Natural killer cell (primary cell): ENCODE measurements around the gene GYG1. TPM values are rescaled to one million over a fixed set of nuclear protein-coding genes. Genes with fewer than 3 reads are reported as not detected.

Experiments used
- ATAC-seq, 3 donors: fragments of 150-1000 bp in 2 of 3; fragments of 200-7000 bp in 1 of 3; cut with Tn5 transposase; 1 replicate in 1 of 3; 2 replicates in 2 of 3; pipeline ENCODE4 v1.10.0; 2021; ENCODE audit warnings: mild to moderate bottlenecking in 2 of 3, moderate library complexity in 2 of 3
- DNase-seq, 2 donors: peaks; one replicate each; pipeline versions ENCODE4 v3.0.0 to v3.0.0-alpha.2; 2013 to 2021; ENCODE audit warnings: mixed read lengths in 1 of 2
- H3K27ac ChIP-seq: one replicate; pipeline ENCODE4 v1.5.1; 2013; ENCODE audit warnings: mild to moderate bottlenecking, low read length
- H3K27me3 ChIP-seq: one replicate; pipeline ENCODE4 v1.6.1; 2013; ENCODE audit warnings: low read length; ENCODE audit not compliant: control insufficient read depth, insufficient read depth
- H3K36me3 ChIP-seq: one replicate; pipeline ENCODE4 v1.6.1; 2013; ENCODE audit warnings: low read length; ENCODE audit not compliant: control insufficient read depth, insufficient read depth
- H3K4me1 ChIP-seq: one replicate; pipeline ENCODE4 v1.6.1; 2013; ENCODE audit warnings: low read length; ENCODE audit not compliant: control insufficient read depth, insufficient read depth
- H3K4me3 ChIP-seq: one replicate; pipeline ENCODE4 v1.5.1; 2013; ENCODE audit warnings: low read length
- H3K9me3 ChIP-seq: one replicate; pipeline ENCODE4 v1.6.1; 2013; ENCODE audit warnings: low read length; ENCODE audit not compliant: control insufficient read depth, insufficient read depth
- H3K27ac Mint-ChIP-seq, 2 donors: one replicate each; pipeline ENCODE4 v1.8.0; 2022; ENCODE audit warnings: mild to moderate bottlenecking in 2 of 2, mixed read lengths in 2 of 2, moderate library complexity in 1 of 2
- H3K27me3 Mint-ChIP-seq, 2 donors: one replicate each; pipeline ENCODE4 v1.8.0; 2022; ENCODE audit warnings: low read depth in 2 of 2, mixed read lengths in 2 of 2
- H3K36me3 Mint-ChIP-seq: one replicate; pipeline ENCODE4 v1.8.0; 2022; ENCODE audit warnings: mixed read lengths
- H3K4me1 Mint-ChIP-seq, 2 donors: one replicate each; pipeline ENCODE4 v1.8.0; 2022; ENCODE audit warnings: mixed read lengths in 2 of 2
- H3K4me3 Mint-ChIP-seq: one replicate; pipeline ENCODE4 v1.8.0; 2022; ENCODE audit warnings: mild to moderate bottlenecking, moderate library complexity, mixed read lengths
- H3K9me3 Mint-ChIP-seq, 2 donors: one replicate each; pipeline ENCODE4 v1.8.0; 2022; ENCODE audit warnings: mixed read lengths in 2 of 2
- CTCF ChIP-seq: fragments of 200-600 bp; IDR thresholded peaks from one replicate; pipeline ENCODE4 v1.8.0; 2022; ENCODE audit warnings: antibody characterized with exemption
- WGBS: methylation state at CpG from one replicate; pipeline ENCODE4 v1.1.7; 2013; ENCODE audit warnings: missing lambda C conversion rate; ENCODE audit not compliant: insufficient coverage; 5-methylcytosine and 5-hydroxymethylcytosine counted together
- intact Hi-C: fragments of 100-400 bp; cut with micrococcal nuclease; formaldehyde crosslinking; loops from one replicate; pipeline ENCODE4 v1.14.2; 2022
- total RNA-seq, 4 donors: library from RNA; stranded (reverse); fragments of 120-200 nt in 1 of 4; gene quantifications; one replicate each; pipeline versions ENCODE4 v1.2.3 to v1.2.4, GENCODE V29; 2013 to 2022

GYG1 gene
- total RNA-seq, 3 donors from 2014 or later (not counting 1 experiment from before 2014, with no cell fraction given): 46.6 to 56.5 (median 49.6) TPM

GRCh38 chr3:148948913-148949657 is 42.3 kb upstream of the GYG1 start:
- intact Hi-C loops: no loop called here
- Histone ChIP-seq H3K27me3 (no peaks in the 10 kb centered on the region), H3K4me1 (no peaks in the 10 kb centered on the region), H3K36me3 (no peaks in the 10 kb centered on the region), H3K27ac (no peak overlapping the region), H3K4me3 (no peak overlapping the region), H3K9me3 (no peaks in the 10 kb centered on the region)
- no peak for ATAC-seq
- no peaks in the 10 kb centered on the region for H3K36me3 Mint-ChIP-seq
- H3K27ac Mint-ChIP-seq: no peak overlapping the region
- H3K27me3 Mint-ChIP-seq: no peaks in the 10 kb centered on the region
- TF ChIP-seq CTCF: no peak
- H3K9me3 Mint-ChIP-seq: no peaks in the 10 kb centered on the region
- no peak overlapping the region for H3K4me3 Mint-ChIP-seq
- no peaks in the 10 kb centered on the region for H3K4me1 Mint-ChIP-seq
- 90% methylated on average over 8 of the region's 8 CpGs for WGBS
- DNase-seq: no peak

- DNase-seq: peak in 1 of 2 donors; percentile 18
- ATAC-seq: peak in 1 of 3 donors; percentile 35
- H3K9me3 ChIP-seq: no peaks in the 10 kb centered on the region
Measured at GRCh38 chr3:148950806-148951205, 40.5 kb upstream of the GYG1 start.

GRCh38 chr3:148951599-148952361 is 39.6 kb upstream of the GYG1 start:
- H3K9me3 ChIP-seq: no peaks in the 10 kb centered on the region
- no peak overlapping the region for H3K4me3 ChIP-seq
- intact Hi-C loops: no loop called here
- no peaks in the 10 kb centered on the region for H3K4me1 Mint-ChIP-seq
- no peaks in the 10 kb centered on the region for H3K36me3 Mint-ChIP-seq
- no peaks in the 10 kb centered on the region for H3K27me3 Mint-ChIP-seq
- TF ChIP-seq CTCF: no peak
- DNase-seq: no peak
- H3K9me3 Mint-ChIP-seq: no peaks in the 10 kb centered on the region
- H3K4me1 ChIP-seq: no peaks in the 10 kb centered on the region
- H3K4me3 Mint-ChIP-seq: no peak overlapping the region
- no peak for ATAC-seq
- no peaks in the 10 kb centered on the region for H3K36me3 ChIP-seq
- 81% methylated on average over 2 of the region's 4 CpGs for WGBS
- H3K27ac Mint-ChIP-seq: no peak overlapping the region
- no peak overlapping the region for H3K27ac ChIP-seq
- H3K27me3 ChIP-seq: no peaks in the 10 kb centered on the region

More at GRCh38 chr3:148950806-148951205, 40.5 kb upstream of the GYG1 start:
- Mint-ChIP-seq H3K27me3 (no peaks in the 10 kb centered on the region), H3K4me1 (no peaks in the 10 kb centered on the region), H3K9me3 (no peaks in the 10 kb centered on the region), H3K36me3 (no peaks in the 10 kb centered on the region), H3K4me3 (no peak overlapping the region), H3K27ac (no peak overlapping the region)
- WGBS: no CpG with 5 or more reads among the region's 1 CpG
- TF ChIP-seq CTCF: no peak
- intact Hi-C loops: no loop called here
- H3K36me3 ChIP-seq: no peaks in the 10 kb centered on the region
- no peaks in the 10 kb centered on the region for H3K4me1 ChIP-seq
- no peak overlapping the region for H3K27ac ChIP-seq
- no peaks in the 10 kb centered on the region for H3K27me3 ChIP-seq
- no peak overlapping the region for H3K4me3 ChIP-seq
